ENCODE measurements around the gene TRAF3IP1.
"Not testable (repeated sequence)": the region's sequence is repeated elsewhere in the genome, so short reads cannot be mapped to it uniquely, and the experiment has no call there.

The TRAF3IP1 gene

DNA sequence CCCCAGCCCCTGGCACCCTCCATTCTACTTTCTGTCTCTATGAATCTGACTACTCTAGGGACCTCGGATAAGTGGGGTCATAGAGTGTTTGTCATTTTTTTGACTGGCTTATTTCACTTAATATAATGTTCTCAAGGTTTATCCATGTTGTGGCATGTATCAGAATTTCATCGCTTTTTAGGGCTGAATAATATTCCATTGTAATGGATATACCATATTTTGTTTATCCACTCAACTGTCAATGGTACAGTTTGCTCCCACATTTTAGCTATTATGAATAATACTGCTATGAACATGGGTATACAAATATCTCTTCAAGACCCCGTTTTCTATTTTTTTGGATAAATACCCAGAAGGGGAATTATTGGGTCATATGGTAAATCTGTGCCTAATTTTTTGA is 7.4 kb downstream of the TRAF3IP1 start:
- Histone ChIP-seq H3K79me2 (ENCODE audit: control insufficient read depth, insufficient read depth, low read length) (no peaks in the 10 kb centered on the region), H2BK5ac (ENCODE audit: low read length) (no peak overlapping the region), H4K8ac (ENCODE audit: low read depth, low read length) (no peak overlapping the region), H3K4ac (ENCODE audit: low read depth, low read length) (no peak overlapping the region), H3K27me3 (ENCODE audit: insufficient read depth, low read length, poor library complexity) (no peaks in the 10 kb centered on the region), H3K4me2 (ENCODE audit: low read length) (no peak overlapping the region), H3K27ac (ENCODE audit: low read depth, low read length) (no peak overlapping the region), H2AK5ac (ENCODE audit: low read length) (no peak overlapping the region), H2BK15ac (replicated peaks; ENCODE audit: low read depth) (no peak overlapping the region), H3K79me1 (ENCODE audit: low read length) (peaks cover 2% of the 10 kb centered on the region), H3K9ac (ENCODE audit: low read length) (no peak overlapping the region), H3K23ac (ENCODE audit: low read length) (no peak overlapping the region), H3K56ac (ENCODE audit: low read length) (no peak overlapping the region), H3K4me3 (ENCODE audit: low read length) (no peak overlapping the region), H3K18ac (ENCODE audit: low read length) (no peak overlapping the region), H3K36me3 (ENCODE audit: control insufficient read depth, insufficient read depth, low read length) (no peaks in the 10 kb centered on the region), H2BK120ac (ENCODE audit: low read depth, low read length) (no peak overlapping the region), H3K4me1 (ENCODE audit: control insufficient read depth, low read depth, low read length) (no peaks in the 10 kb centered on the region), H4K5ac (ENCODE audit: low read length) (no peak overlapping the region)
- DNase-seq: no peak
- no CpG with 5 or more reads among the region's 3 CpGs for WGBS (ENCODE audit: extremely low coverage, insufficient coverage, low lambda C conversion rate)

DNA sequence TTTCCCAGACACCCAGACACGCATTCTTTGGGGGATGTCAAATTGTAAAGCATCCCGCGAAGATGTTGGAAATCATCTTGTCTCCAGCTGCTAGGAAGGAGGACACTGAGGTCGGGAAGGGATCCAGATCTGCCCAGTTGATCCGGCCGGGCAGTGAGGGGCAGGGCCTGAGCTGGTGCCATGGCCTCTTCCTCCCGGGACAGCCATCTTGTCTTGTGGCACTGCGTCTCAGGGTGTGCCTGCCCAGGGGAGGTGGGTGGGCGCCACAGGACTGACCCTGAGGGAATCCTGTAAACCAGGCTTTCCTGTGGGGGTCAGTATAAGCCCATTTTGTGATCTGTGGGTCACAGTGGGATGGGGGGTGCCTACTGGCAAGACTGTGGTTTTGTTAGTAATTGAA is 10.1 kb downstream of the TRAF3IP1 start:
- H3K4me3 ChIP-seq (ENCODE audit: low read length): no peak overlapping the region
- no peak overlapping the region for H2AK5ac ChIP-seq (ENCODE audit: low read length)
- H3K79me1 ChIP-seq (ENCODE audit: low read length): peaks cover 2% of the 10 kb centered on the region
- H3K4me1 ChIP-seq (ENCODE audit: control insufficient read depth, low read depth, low read length): no peaks in the 10 kb centered on the region
- H3K36me3 ChIP-seq (ENCODE audit: control insufficient read depth, insufficient read depth, low read length): no peaks in the 10 kb centered on the region
- DNase-seq: no peak
- H2BK15ac ChIP-seq (replicated peaks; ENCODE audit: low read depth): no peak overlapping the region
- no peak overlapping the region for H4K8ac ChIP-seq (ENCODE audit: low read depth, low read length)
- H3K27ac ChIP-seq (ENCODE audit: low read depth, low read length): no peak overlapping the region
- no peak overlapping the region for H3K18ac ChIP-seq (ENCODE audit: low read length)
- no peak overlapping the region for H3K4ac ChIP-seq (ENCODE audit: low read depth, low read length)
- H2BK5ac ChIP-seq (ENCODE audit: low read length): no peak overlapping the region
- H3K23ac ChIP-seq (ENCODE audit: low read length): no peak overlapping the region
- no peak overlapping the region for H2BK120ac ChIP-seq (ENCODE audit: low read depth, low read length)
- WGBS (ENCODE audit: extremely low coverage, insufficient coverage, low lambda C conversion rate): no CpG with 5 or more reads among the region's 9 CpGs
- no peak overlapping the region for H3K9ac ChIP-seq (ENCODE audit: low read length)
- no peak overlapping the region for H3K56ac ChIP-seq (ENCODE audit: low read length)
- no peak overlapping the region for H3K4me2 ChIP-seq (ENCODE audit: low read length)
- no peaks in the 10 kb centered on the region for H3K27me3 ChIP-seq (ENCODE audit: insufficient read depth, low read length, poor library complexity)
- no peak overlapping the region for H4K5ac ChIP-seq (ENCODE audit: low read length)
- H3K79me2 ChIP-seq (ENCODE audit: control insufficient read depth, insufficient read depth, low read length): no peaks in the 10 kb centered on the region

DNA sequence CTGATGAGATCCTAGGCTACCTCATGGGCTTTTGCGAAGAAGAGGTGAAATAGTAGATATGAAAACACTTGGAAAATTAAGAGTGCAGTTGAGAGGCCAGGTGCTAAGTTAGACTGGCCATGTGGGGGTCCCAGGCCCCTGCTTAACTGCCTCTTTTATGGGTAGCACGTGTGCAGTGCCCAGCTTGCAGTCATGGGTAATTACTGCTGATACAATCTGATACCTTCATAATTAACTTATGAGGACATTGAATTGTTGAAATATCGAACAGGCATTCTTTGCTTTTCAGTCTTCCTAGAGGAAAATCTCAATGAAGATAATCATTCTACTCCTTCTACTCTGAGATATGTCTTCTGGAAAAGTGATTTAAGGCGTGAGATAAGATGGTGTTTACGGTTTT is 11.6 kb downstream of the TRAF3IP1 start:
- Histone ChIP-seq H2AK5ac (ENCODE audit: low read length) (no peak overlapping the region), H3K4me1 (ENCODE audit: control insufficient read depth, low read depth, low read length) (no peaks in the 10 kb centered on the region), H3K18ac (ENCODE audit: low read length) (no peak overlapping the region), H4K8ac (ENCODE audit: low read depth, low read length) (no peak overlapping the region), H3K79me2 (ENCODE audit: control insufficient read depth, insufficient read depth, low read length) (no peaks in the 10 kb centered on the region), H2BK15ac (replicated peaks; ENCODE audit: low read depth) (no peak overlapping the region), H3K4me2 (ENCODE audit: low read length) (no peak overlapping the region), H3K4ac (ENCODE audit: low read depth, low read length) (no peak overlapping the region), H4K5ac (ENCODE audit: low read length) (no peak overlapping the region), H3K9ac (ENCODE audit: low read length) (no peak overlapping the region), H3K79me1 (ENCODE audit: low read length) (peaks cover 2% of the 10 kb centered on the region), H2BK120ac (ENCODE audit: low read depth, low read length) (no peak overlapping the region), H3K23ac (ENCODE audit: low read length) (no peak overlapping the region), H3K56ac (ENCODE audit: low read length) (no peak overlapping the region), H3K27me3 (ENCODE audit: insufficient read depth, low read length, poor library complexity) (no peaks in the 10 kb centered on the region), H3K4me3 (ENCODE audit: low read length) (no peak overlapping the region), H3K36me3 (ENCODE audit: control insufficient read depth, insufficient read depth, low read length) (no peaks in the 10 kb centered on the region), H2BK5ac (ENCODE audit: low read length) (no peak overlapping the region), H3K27ac (ENCODE audit: low read depth, low read length) (no peak overlapping the region)
- no CpG with 5 or more reads among the region's 5 CpGs for WGBS (ENCODE audit: extremely low coverage, insufficient coverage, low lambda C conversion rate)
- no peak for DNase-seq

DNA sequence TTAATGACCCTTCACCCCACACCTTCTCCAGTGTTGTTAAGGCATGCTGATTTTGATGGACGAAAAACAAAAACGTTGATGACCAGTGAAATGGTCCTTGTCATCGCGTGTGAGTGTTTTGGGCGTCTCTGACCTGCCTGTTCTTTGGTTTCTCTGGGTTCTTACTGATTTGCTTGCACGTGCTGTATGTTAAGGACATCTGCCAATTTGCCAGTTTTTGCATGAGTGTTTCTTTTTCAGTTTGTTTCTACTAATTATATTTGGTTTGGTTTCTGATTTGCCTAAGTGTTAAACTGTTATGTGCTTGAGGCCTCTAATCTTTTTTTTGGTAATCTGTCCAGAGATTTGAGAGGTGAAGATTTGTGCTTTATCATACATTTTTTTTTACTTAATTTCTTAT is 14.6 kb downstream of the TRAF3IP1 start:
- Histone ChIP-seq H2BK5ac (ENCODE audit: low read length) (no peak overlapping the region), H3K4me3 (ENCODE audit: low read length) (no peak overlapping the region)
- no CpG with 5 or more reads among the region's 6 CpGs for WGBS (ENCODE audit: extremely low coverage, insufficient coverage, low lambda C conversion rate)

DNA sequence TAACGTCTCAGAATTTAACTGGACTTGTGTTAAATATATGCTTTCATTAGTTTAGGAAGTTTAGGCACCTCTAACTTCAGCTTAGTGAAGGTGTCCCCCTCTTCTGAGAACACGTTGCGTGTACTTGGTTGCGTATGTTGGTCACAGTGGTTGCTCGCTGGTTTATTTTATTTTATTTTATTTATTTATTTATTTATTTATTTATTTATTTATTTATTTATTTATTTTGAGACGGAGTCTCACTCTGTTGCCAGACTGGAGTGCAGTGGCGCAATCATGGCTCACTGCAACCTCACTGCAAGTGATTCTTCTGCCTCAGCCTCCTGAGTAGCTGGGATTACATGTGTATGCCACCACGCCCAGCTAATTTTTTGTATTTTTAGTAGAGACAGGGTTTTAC is 15.3 kb downstream of the TRAF3IP1 start:
- not testable (repeated sequence) for H3K4me1 ChIP-seq (ENCODE audit: control insufficient read depth, low read depth, low read length); H3K56ac ChIP-seq (ENCODE audit: low read length); H2BK15ac ChIP-seq (replicated peaks; ENCODE audit: low read depth); H3K36me3 ChIP-seq (ENCODE audit: control insufficient read depth, insufficient read depth, low read length); H3K27me3 ChIP-seq (ENCODE audit: insufficient read depth, low read length, poor library complexity); H3K79me2 ChIP-seq (ENCODE audit: control insufficient read depth, insufficient read depth, low read length); H3K27ac ChIP-seq (ENCODE audit: low read depth, low read length); H4K8ac ChIP-seq (ENCODE audit: low read depth, low read length); H2BK120ac ChIP-seq (ENCODE audit: low read depth, low read length); H2AK5ac ChIP-seq (ENCODE audit: low read length); H3K79me1 ChIP-seq (ENCODE audit: low read length); H3K4me3 ChIP-seq (ENCODE audit: low read length); H3K23ac ChIP-seq (ENCODE audit: low read length); H2BK5ac ChIP-seq (ENCODE audit: low read length); H3K18ac ChIP-seq (ENCODE audit: low read length); H4K5ac ChIP-seq (ENCODE audit: low read length); H3K4ac ChIP-seq (ENCODE audit: low read depth, low read length); H3K4me2 ChIP-seq (ENCODE audit: low read length); H3K9ac ChIP-seq (ENCODE audit: low read length); DNase-seq
- WGBS (ENCODE audit: extremely low coverage, insufficient coverage, low lambda C conversion rate): no CpG with 5 or more reads among the region's 8 CpGs

More for the DNA sequence above, 14.6 kb downstream of the TRAF3IP1 start:
- no peak overlapping the region for H2BK15ac ChIP-seq (replicated peaks; ENCODE audit: low read depth)
- DNase-seq: no peak
- no peak overlapping the region for H3K4ac ChIP-seq (ENCODE audit: low read depth, low read length)
- H3K27me3 ChIP-seq (ENCODE audit: insufficient read depth, low read length, poor library complexity): no peaks in the 10 kb centered on the region
- H4K8ac ChIP-seq (ENCODE audit: low read depth, low read length): no peak overlapping the region
- H3K56ac ChIP-seq (ENCODE audit: low read length): no peak overlapping the region
- H3K4me1 ChIP-seq (ENCODE audit: control insufficient read depth, low read depth, low read length): no peaks in the 10 kb centered on the region
- peaks cover 2% of the 10 kb centered on the region for H3K79me1 ChIP-seq (ENCODE audit: low read length)
- H4K5ac ChIP-seq (ENCODE audit: low read length): no peak overlapping the region
- H2BK120ac ChIP-seq (ENCODE audit: low read depth, low read length): no peak overlapping the region
- H3K18ac ChIP-seq (ENCODE audit: low read length): no peak overlapping the region
- H3K23ac ChIP-seq (ENCODE audit: low read length): no peak overlapping the region
- no peak overlapping the region for H3K9ac ChIP-seq (ENCODE audit: low read length)
- no peak overlapping the region for H2AK5ac ChIP-seq (ENCODE audit: low read length)
- no peak overlapping the region for H3K4me2 ChIP-seq (ENCODE audit: low read length)
- no peak overlapping the region for H3K27ac ChIP-seq (ENCODE audit: low read depth, low read length)
- H3K79me2 ChIP-seq (ENCODE audit: control insufficient read depth, insufficient read depth, low read length): no peaks in the 10 kb centered on the region
- no peaks in the 10 kb centered on the region for H3K36me3 ChIP-seq (ENCODE audit: control insufficient read depth, insufficient read depth, low read length)

DNA sequence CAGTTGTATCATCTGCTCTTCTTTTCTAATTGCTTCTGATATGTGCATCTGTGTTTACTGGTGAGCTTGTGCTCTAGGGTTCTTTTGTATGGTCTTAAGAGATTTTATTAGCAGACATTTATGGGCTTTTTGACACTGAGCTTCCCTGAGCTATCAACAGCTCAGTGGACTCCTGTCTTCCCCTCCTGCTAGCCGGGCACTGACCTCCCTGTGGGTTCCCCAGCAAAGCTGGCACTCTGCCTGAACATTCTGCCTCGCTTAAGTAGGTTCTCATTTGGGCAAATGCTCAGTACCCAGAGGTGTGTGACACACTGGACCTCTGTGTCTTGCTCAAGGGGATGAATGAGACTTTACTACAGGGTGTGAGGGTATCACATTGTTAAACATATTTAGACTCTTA is 15.8 kb downstream of the TRAF3IP1 start:
- Histone ChIP-seq H3K4ac (ENCODE audit: low read depth, low read length) (no peak overlapping the region), H3K27me3 (ENCODE audit: insufficient read depth, low read length, poor library complexity) (no peaks in the 10 kb centered on the region), H2BK15ac (replicated peaks; ENCODE audit: low read depth) (no peak overlapping the region), H3K56ac (ENCODE audit: low read length) (no peak overlapping the region), H3K36me3 (ENCODE audit: control insufficient read depth, insufficient read depth, low read length) (no peaks in the 10 kb centered on the region), H3K4me2 (ENCODE audit: low read length) (no peak overlapping the region), H2BK120ac (ENCODE audit: low read depth, low read length) (no peak overlapping the region), H3K23ac (ENCODE audit: low read length) (no peak overlapping the region), H3K9ac (ENCODE audit: low read length) (no peak overlapping the region), H4K8ac (ENCODE audit: low read depth, low read length) (no peak overlapping the region), H3K79me2 (ENCODE audit: control insufficient read depth, insufficient read depth, low read length) (no peaks in the 10 kb centered on the region), H3K27ac (ENCODE audit: low read depth, low read length) (no peak overlapping the region), H3K4me3 (ENCODE audit: low read length) (no peak overlapping the region), H3K79me1 (ENCODE audit: low read length) (peaks cover 2% of the 10 kb centered on the region), H3K4me1 (ENCODE audit: control insufficient read depth, low read depth, low read length) (no peaks in the 10 kb centered on the region), H4K5ac (ENCODE audit: low read length) (no peak overlapping the region), H3K18ac (ENCODE audit: low read length) (no peak overlapping the region), H2AK5ac (ENCODE audit: low read length) (no peak overlapping the region), H2BK5ac (ENCODE audit: low read length) (no peak overlapping the region)
- DNase-seq: no peak
- no CpG with 5 or more reads among the region's 2 CpGs for WGBS (ENCODE audit: extremely low coverage, insufficient coverage, low lambda C conversion rate)
